Cardiac muscle cell (in vitro differentiated cells and primary cell): ENCODE data around the gene FAM131B. TPM values are rescaled to one million over a fixed set of nuclear protein-coding genes. Genes with fewer than 3 reads are reported as not detected.

Experiments used
- DNase-seq, 2 donors: peaks; one replicate each; pipeline versions ENCODE4 v3.0.0 to v3.0.0-alpha.2; 2010 to 2017; ENCODE audit warnings: low read depth in 1 of 2, low spot score in 1 of 2
- H3K27ac ChIP-seq: fragments of 200-600 bp; sonication (generic); 2 replicates; pipeline ENCODE4 v1.5.1; 2016
- H3K27me3 ChIP-seq: fragments of 200-600 bp; sonication (generic); 2 replicates; pipeline ENCODE4 v1.6.0; 2016; ENCODE audit warnings: control low read depth
- H3K36me3 ChIP-seq: fragments of 200-600 bp; sonication (generic); 2 replicates; pipeline ENCODE4 v1.5.1; 2016; ENCODE audit warnings: control low read depth
- H3K4me1 ChIP-seq: fragments of 200-600 bp; sonication (generic); 2 replicates; pipeline ENCODE4 v1.8.1; 2017; ENCODE audit warnings: low read depth, mild to moderate bottlenecking, mixed run types
- H3K4me3 ChIP-seq: fragments of 200-600 bp; sonication (generic); 2 replicates; pipeline ENCODE4 v1.5.1; 2016; ENCODE audit warnings: mild to moderate bottlenecking
- H3K9me3 ChIP-seq: fragments of 200-600 bp; sonication (generic); 2 replicates; pipeline ENCODE4 v1.5.1; 2017; ENCODE audit warnings: low read depth, mild to moderate bottlenecking, control low read depth
- CTCF ChIP-seq: IDR thresholded peaks from 2 replicates; pipeline ENCODE4 v1.5.1; 2012; ENCODE audit warnings: low read depth, mild to moderate bottlenecking, low read length
- polyA plus RNA-seq: library from polyadenylated mRNA; unstranded; fragments of >200 nt; fragmentation: Nextera tagmentation; extraction: Ambion mirVana; gene quantifications from 2 replicates; pipeline ENCODE4 v1.2.1, GENCODE V29; 2016
- total RNA-seq: library from RNA; depleted of rRNA; stranded (reverse); fragments of >200 nt; gene quantifications from 2 replicates; pipeline ENCODE4 v1.2.3, GENCODE V29; 2016

Gene FAM131B
- total and polyA plus RNA-seq, 2 experiments from 2014 or later: 0.26 to 0.71 TPM

GRCh38 chr7:143369678-143370651 lies 7.5 kb upstream of the FAM131B start:
- DNase-seq: no peak
- no peaks in the 10 kb centered on the region for H3K9me3 ChIP-seq
- TF ChIP-seq CTCF: no peak
- H3K36me3 ChIP-seq: no peaks in the 10 kb centered on the region
- no peaks in the 10 kb centered on the region for H3K4me1 ChIP-seq
- no peak overlapping the region for H3K27ac ChIP-seq
- peaks cover 20% of the 10 kb centered on the region for H3K27me3 ChIP-seq
- no peak overlapping the region for H3K4me3 ChIP-seq

- DNase-seq: no peak
- TF ChIP-seq CTCF: no peak
- no peak overlapping the region for H3K27ac ChIP-seq
Measured at GRCh38 chr7:143368387-143368786, 5.9 kb upstream of the FAM131B start.

GRCh38 chr7:143367972-143368371 lies 5.5 kb upstream of the FAM131B start:
- H3K36me3 ChIP-seq: no peaks in the 10 kb centered on the region
- DNase-seq: no peak
- H3K9me3 ChIP-seq: no peaks in the 10 kb centered on the region
- no peaks in the 10 kb centered on the region for H3K4me1 ChIP-seq
- no peak overlapping the region for H3K4me3 ChIP-seq
- H3K27me3 ChIP-seq: peaks cover 40% of the 10 kb centered on the region
- no peak for TF ChIP-seq CTCF
- no peak overlapping the region for H3K27ac ChIP-seq

More at GRCh38 chr7:143368387-143368786, 5.9 kb upstream of the FAM131B start:
- H3K9me3 ChIP-seq: no peaks in the 10 kb centered on the region
- H3K4me3 ChIP-seq: no peak overlapping the region
- H3K36me3 ChIP-seq: no peaks in the 10 kb centered on the region
- H3K4me1 ChIP-seq: no peaks in the 10 kb centered on the region
- peaks cover 36% of the 10 kb centered on the region for H3K27me3 ChIP-seq

- no peaks in the 10 kb centered on the region for H3K9me3 ChIP-seq
- peaks cover 3% of the 10 kb centered on the region for H3K4me1 ChIP-seq
- H3K36me3 ChIP-seq: no peaks in the 10 kb centered on the region
- H3K4me3 ChIP-seq: peak overlapping the region; percentile 54
- TF ChIP-seq CTCF: no peak
- DNase-seq: no peak
- peaks cover 78% of the 10 kb centered on the region for H3K27me3 ChIP-seq
- no peak overlapping the region for H3K27ac ChIP-seq
Measured at GRCh38 chr7:143363016-143363937, 764 bp upstream of the FAM131B start.

GRCh38 chr7:143361552-143362130 lies 872 bp downstream of the FAM131B start:
- no peak for DNase-seq
- TF ChIP-seq CTCF: no peak
- H3K27me3 ChIP-seq: peaks cover 74% of the 10 kb centered on the region

More at GRCh38 chr7:143361552-143362130, 872 bp downstream of the FAM131B start:
- Histone ChIP-seq H3K27ac (no peak overlapping the region), H3K4me1 (peaks cover 3% of the 10 kb centered on the region), H3K36me3 (no peaks in the 10 kb centered on the region), H3K9me3 (no peaks in the 10 kb centered on the region), H3K4me3 (peak overlapping the region; percentile 54)
